ENCODE measurements around the gene METTL17.

Gene METTL17

GRCh38 chr14:21043387-21043973 is 53.7 kb downstream of the METTL17 start:
- no peak for DNase-seq
- H3K36me3 ChIP-seq, result no peaks in the 10 kb centered on the region
- no peaks in the 10 kb centered on the region for H3K27me3 ChIP-seq
- peaks cover 32% of the 10 kb centered on the region for H3K4me1 ChIP-seq
- no peaks in the 10 kb centered on the region for H3K9me3 ChIP-seq
- no peak for TF ChIP-seq CTCF (IDR thresholded peaks at IDR 0.05; ENCODE audit: low read depth, low read length)
- H3K4me3 ChIP-seq (ENCODE audit: low read depth, low read length), result no peak overlapping the region

GRCh38 chr14:21043974-21044618 is 54.3 kb downstream of the METTL17 start:
- H3K9me3 ChIP-seq, result no peaks in the 10 kb centered on the region
- peak; percentile 93 for DNase-seq
- peaks cover 32% of the 10 kb centered on the region for H3K4me1 ChIP-seq
- TF ChIP-seq CTCF (IDR thresholded peaks at IDR 0.05; ENCODE audit: low read depth, low read length), result no peak
- no peak overlapping the region for H3K4me3 ChIP-seq (ENCODE audit: low read depth, low read length)
- H3K27me3 ChIP-seq, result no peaks in the 10 kb centered on the region
- no peaks in the 10 kb centered on the region for H3K36me3 ChIP-seq
